Endothelial cell (in vitro differentiated cells): ENCODE data around the gene CDK9. TPM values are rescaled to one million over a fixed set of nuclear protein-coding genes. Genes with fewer than 3 reads are reported as not detected.

ENCODE experiments used
- DNase-seq: peaks from one replicate; pipeline ENCODE4 v3.0.0; 2021; ENCODE audit warnings: low spot score
- H3K27ac Mint-ChIP-seq: one replicate; pipeline ENCODE4 v1.8.0; 2021; ENCODE audit warnings: mixed read lengths, inconsistent platforms; ENCODE audit not compliant: unreplicated experiment
- H3K27me3 Mint-ChIP-seq: one replicate; pipeline ENCODE4 v1.8.0; 2021; ENCODE audit warnings: mild to moderate bottlenecking, moderate library complexity, mixed read lengths, inconsistent platforms; ENCODE audit not compliant: unreplicated experiment
- H3K36me3 Mint-ChIP-seq: one replicate; pipeline ENCODE4 v1.8.0; 2021; ENCODE audit warnings: mild to moderate bottlenecking, low read depth, mixed read lengths, inconsistent platforms; ENCODE audit not compliant: unreplicated experiment
- H3K4me1 Mint-ChIP-seq: one replicate; pipeline ENCODE4 v1.8.0; 2021; ENCODE audit warnings: mild to moderate bottlenecking, mixed read lengths, inconsistent platforms; ENCODE audit not compliant: unreplicated experiment
- H3K4me3 Mint-ChIP-seq: one replicate; pipeline ENCODE4 v1.8.0; 2021; ENCODE audit warnings: mild to moderate bottlenecking, mixed read lengths, inconsistent platforms; ENCODE audit not compliant: unreplicated experiment
- H3K9me3 Mint-ChIP-seq: one replicate; pipeline ENCODE4 v1.8.0; 2021; ENCODE audit warnings: mixed read lengths, inconsistent platforms; ENCODE audit not compliant: unreplicated experiment
- CTCF ChIP-seq: fragments of 200-600 bp; sonication (generic); IDR thresholded peaks from one replicate; pipeline ENCODE4 v1.5.0; 2021; ENCODE audit warnings: antibody characterized with exemption; ENCODE audit not compliant: unreplicated experiment
- total RNA-seq: library from RNA; stranded (reverse); fragmentation: NEBNext Ultra II Directional; extraction: Animal tissue kit (Norgen Biotek cat#: 25700); gene quantifications from one replicate; pipeline ENCODE4 v1.2.1, GENCODE V29; 2021; ENCODE audit not compliant: unreplicated experiment

The CDK9 gene
- total RNA-seq, 1 donor from 2014 or later: 188 TPM

DNA sequence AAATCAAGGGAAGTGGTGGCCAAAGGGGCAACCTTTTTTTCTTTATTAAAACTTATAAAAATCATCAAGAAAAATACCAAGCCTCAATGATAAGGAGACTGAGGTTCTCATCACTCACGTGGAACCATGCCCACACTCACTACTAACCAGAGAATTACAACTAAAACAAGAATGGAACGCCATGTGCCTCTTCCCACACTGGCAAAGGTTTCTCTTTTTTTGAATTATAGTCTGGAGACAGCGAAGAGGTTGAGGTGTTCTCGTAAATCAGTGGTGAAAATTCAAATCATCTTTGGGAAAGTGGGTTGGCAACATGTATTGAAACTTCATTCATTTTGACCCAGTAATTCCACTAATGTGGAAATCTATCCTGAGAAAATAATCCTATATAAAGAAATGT, 36.3 kb downstream of the CDK9 start:
- Mint-ChIP-seq H3K9me3 (no peaks in the 10 kb centered on the region), H3K27ac (peak overlapping the region; percentile 13)

DNA sequence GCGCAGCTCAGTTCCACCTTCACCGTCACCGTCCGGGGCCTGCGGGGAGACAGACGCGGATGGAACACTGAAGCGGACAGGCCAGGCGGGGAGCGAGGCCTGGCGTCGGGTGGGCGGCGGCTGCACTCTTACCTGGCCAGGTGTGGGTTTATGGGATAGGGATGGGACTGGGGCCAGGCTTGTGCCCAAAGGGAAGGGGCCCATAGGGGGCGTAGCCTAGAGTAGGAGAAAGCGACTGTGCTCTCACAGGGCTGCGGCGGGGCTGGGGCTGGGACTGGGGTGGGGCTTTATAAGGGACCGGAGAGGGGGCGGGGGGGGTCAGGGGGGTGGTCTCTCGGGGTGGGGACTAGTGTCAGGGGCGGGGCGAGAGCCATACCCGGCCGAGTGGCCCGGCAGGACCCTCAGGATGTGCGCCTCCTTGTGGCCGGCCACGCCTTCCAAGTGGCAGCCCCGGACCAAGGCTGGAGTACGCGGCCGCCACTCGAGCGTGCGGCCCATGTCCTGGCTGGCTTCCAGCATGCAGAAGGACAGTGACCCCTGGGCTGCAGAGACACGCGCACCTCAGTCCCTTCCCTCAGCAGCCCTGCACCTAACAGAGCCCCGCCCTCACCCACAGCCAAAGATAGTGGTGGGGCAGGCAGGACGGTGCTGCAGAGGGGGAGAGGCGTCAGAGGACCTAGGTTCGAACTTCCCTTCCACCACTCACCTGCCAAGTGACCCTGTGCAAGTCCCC, 39.7 kb downstream of the CDK9 start:
- peak; percentile 78 for DNase-seq
- H3K27ac Mint-ChIP-seq: no peak overlapping the region
- peaks cover 30% of the 10 kb centered on the region for H3K36me3 Mint-ChIP-seq
- no peaks in the 10 kb centered on the region for H3K9me3 Mint-ChIP-seq
- TF ChIP-seq CTCF: peak; percentile 65
- H3K27me3 Mint-ChIP-seq: peaks cover 10% of the 10 kb centered on the region
- peak overlapping the region; percentile 25 for H3K4me3 Mint-ChIP-seq
- peaks cover 31% of the 10 kb centered on the region for H3K4me1 Mint-ChIP-seq

More for the DNA sequence above, 36.3 kb downstream of the CDK9 start:
- no peak for DNase-seq
- Mint-ChIP-seq H3K4me3 (peak overlapping the region; percentile 8), H3K36me3 (peaks cover 37% of the 10 kb centered on the region), H3K4me1 (peaks cover 14% of the 10 kb centered on the region), H3K27me3 (peaks cover 16% of the 10 kb centered on the region)
- TF ChIP-seq CTCF: no peak

- no peak overlapping the region for H3K4me3 Mint-ChIP-seq
- no peak overlapping the region for H3K27ac Mint-ChIP-seq
- peaks cover 31% of the 10 kb centered on the region for H3K4me1 Mint-ChIP-seq
- no peak for DNase-seq
- H3K27me3 Mint-ChIP-seq: peaks cover 13% of the 10 kb centered on the region
- no peaks in the 10 kb centered on the region for H3K9me3 Mint-ChIP-seq
- peaks cover 31% of the 10 kb centered on the region for H3K36me3 Mint-ChIP-seq
- no peak for TF ChIP-seq CTCF
Observed at GRCh38 chr9:127826253-127826913, 40.5 kb downstream of the CDK9 start.

GRCh38 chr9:127828262-127829031, 42.6 kb downstream of the CDK9 start:
- Mint-ChIP-seq H3K4me1 (peaks cover 35% of the 10 kb centered on the region), H3K4me3 (no peak overlapping the region), H3K9me3 (no peaks in the 10 kb centered on the region), H3K27me3 (peaks cover 13% of the 10 kb centered on the region), H3K36me3 (peaks cover 30% of the 10 kb centered on the region), H3K27ac (peak overlapping the region; percentile 87)
- peak; percentile 84 for DNase-seq
- no peak for TF ChIP-seq CTCF
